ENCODE results near the gene VRK1. TPM values are rescaled to one million over a fixed set of nuclear protein-coding genes. Genes with fewer than 3 reads are reported as not detected.

Gene VRK1
- total and polyA plus RNA-seq, 2 of the 8 experiments (the other 6 are each of a cell fraction or from before 2014, with no cell fraction given) = 24.2 to 64.8 TPM

- TF ChIP-seq USF2 (IDR thresholded peaks at IDR 0.05; ENCODE audit: low read length) (no peak), JUND (IDR thresholded peaks at IDR 0.05; ENCODE audit: low read length) (no peak), GABPA (IDR thresholded peaks at IDR 0.05; ENCODE audit: borderline replicate concordance, insufficient read depth, low read length) (no peak), SP2 (IDR thresholded peaks at IDR 0.05; ENCODE audit: low read length) (no peak), KDM4A (IDR thresholded peaks at IDR 0.05; ENCODE audit: low read depth, low read length, severe bottlenecking) (no peak)
These were observed 104.0 kb downstream of the VRK1 start (continued) for GRCh38 chr14:96901227-96901626.

Data from H1 (cell line).